GM21381 (cell line): ENCODE results near the gene ADGRD1.
"Not testable (repeated sequence)": the region's sequence is repeated elsewhere in the genome, so short reads cannot be mapped to it uniquely, and the experiment has no call there.

Experiments
- ATAC-seq: cut with Tn5 transposase; IDR thresholded peaks from one replicate; pipeline ENCODE4 v1.9.1; 2021; ENCODE audit warnings: mild to moderate bottlenecking, moderate library complexity; ENCODE audit not compliant: unreplicated experiment

Gene ADGRD1

DNA sequence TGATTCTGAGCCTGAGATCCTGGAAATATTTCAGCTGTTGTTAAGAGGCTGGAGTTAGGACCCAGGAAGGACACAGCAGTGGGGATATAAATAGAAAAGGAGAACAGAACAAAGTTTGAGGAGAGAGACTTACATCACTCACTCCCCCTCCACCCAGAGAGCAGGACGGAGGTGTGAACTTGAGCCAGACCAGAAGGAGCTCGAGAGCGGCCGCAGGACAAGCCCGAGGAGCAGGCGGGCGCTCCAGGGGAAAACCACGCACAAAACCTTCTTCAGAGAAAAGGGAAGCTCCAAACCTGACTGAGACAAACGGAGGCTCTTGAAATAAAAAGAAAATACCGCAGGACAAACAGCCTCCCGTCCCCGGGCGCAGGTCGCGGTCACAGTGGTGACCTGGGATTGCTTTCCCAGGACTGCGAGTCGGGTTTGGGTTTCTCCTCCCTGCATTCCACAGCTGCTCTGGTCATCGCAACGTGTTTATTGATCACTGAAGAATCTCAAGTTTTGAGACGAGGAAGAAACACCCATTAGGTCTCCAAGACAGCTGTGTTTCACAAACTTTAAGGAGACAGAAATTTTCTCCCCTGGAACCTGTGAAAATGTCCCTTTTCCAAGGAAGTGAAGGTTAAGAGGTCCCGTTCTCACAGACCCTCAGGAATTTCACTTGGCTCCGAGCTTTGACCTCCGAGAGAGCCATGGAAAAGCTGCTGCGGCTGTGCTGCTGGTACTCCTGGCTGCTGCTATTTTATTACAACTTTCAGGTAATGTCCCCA lies at the start of gene ADGRD1:
Gene ADGRD1, plus strand, starts transcription at position 137 of the 773 bp plus-strand sequence. Its CDS starts 559 bp downstream, at position 696.
- no peak for ATAC-seq

DNA sequence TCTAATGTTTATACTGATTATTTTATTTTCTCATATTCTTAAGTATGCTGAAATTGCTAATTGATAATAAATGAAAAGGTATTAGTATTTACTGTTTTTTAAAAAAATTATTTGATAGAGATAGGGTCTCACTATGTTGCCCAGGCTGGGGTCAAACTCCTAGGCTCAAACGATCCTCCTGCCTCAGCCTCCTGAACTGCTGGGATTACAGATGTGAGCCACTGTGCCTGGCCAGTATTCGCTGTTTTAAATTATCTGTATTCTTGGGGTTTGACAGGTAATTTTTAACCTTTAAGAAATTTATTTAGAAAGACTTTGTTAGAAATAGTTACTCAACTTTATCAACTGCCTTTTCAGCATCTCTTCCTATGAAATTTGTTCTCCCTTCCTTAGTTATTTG lies 49.6 kb upstream of the ADGRD1 start:
- no peak for ATAC-seq

DNA sequence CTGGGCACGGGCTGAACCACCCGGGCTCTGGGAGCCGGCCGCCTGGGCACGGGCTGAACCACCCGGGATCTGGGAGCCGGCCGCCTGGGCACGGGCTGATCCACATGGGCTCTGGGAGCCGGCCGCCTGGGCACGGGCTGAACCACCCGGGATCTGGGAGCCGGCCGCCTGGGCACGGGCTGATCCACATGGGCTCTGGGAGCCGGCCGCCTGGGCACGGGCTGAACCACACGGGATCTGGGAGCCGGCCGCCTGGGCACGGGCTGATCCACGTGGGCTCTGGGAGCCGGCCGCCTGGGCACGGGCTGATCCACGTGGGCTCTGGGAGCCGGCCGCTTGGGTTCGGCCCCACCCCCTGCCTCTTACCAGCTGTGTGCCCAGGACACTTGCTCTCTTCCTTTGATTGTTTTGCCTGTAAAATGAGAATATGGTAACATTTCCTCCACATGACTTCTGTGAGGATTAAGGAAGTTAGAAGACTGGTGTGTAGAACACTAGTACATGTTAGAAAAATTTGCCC lies 48.7 kb upstream of the ADGRD1 start:
- ATAC-seq, result not testable (repeated sequence)

DNA sequence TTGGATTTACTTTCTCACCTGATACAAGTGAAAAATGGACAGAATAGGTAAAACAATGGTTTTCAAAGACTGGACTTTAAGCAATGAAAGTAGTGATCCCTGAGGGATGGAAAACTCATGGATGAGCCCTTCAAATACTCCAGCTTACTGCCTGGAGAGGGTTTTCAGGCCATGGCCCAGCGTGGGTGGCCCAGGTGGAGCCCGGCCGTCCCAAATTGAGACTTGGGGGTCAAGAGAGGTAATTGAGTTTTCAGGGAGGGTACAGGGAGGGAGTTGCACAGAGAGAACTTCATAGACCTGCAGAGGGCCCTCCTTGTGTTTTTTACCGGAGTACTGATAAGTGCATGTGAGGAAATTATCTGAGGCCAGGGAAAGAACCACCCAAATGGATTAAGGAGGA lies 44.6 kb upstream of the ADGRD1 start:
- ATAC-seq, result no peak

DNA sequence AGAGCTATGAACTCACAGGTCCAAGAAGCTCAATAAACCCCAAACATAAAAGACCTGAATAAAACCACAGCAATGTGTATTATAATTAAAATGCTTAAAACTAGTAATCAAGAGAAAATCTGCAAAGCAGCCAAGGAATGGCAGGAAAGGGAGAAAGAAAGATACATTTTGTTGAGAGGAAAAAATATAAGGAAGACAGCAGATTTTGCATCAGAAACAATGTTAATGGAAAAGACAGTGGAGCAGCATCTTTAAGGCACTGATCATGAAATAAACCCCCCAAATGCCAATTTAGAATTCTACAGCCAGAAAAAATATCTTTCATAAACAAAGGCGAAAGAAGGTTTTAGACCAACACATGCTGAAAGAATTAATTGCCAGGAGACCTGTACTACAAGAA lies 42.5 kb upstream of the ADGRD1 start:
- no peak for ATAC-seq

DNA sequence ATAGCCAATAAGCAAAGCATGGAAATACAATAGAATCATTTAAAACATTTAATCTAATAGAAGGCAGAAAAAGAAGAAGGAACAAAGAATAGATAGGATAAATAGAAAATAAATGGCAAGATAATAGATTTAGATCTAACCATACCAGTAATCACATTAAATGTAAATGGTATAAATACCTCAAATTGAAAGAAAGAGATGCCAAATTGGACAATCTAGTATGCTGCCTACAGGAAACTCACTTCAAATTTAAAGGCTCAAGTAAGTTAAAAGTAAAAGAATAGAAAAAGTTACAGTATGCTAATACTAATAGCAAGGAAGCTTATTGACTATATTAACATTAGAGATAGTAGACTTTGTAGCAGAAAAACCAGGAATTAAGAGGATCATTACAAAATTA lies 41.8 kb upstream of the ADGRD1 start:
- ATAC-seq, result no peak

DNA sequence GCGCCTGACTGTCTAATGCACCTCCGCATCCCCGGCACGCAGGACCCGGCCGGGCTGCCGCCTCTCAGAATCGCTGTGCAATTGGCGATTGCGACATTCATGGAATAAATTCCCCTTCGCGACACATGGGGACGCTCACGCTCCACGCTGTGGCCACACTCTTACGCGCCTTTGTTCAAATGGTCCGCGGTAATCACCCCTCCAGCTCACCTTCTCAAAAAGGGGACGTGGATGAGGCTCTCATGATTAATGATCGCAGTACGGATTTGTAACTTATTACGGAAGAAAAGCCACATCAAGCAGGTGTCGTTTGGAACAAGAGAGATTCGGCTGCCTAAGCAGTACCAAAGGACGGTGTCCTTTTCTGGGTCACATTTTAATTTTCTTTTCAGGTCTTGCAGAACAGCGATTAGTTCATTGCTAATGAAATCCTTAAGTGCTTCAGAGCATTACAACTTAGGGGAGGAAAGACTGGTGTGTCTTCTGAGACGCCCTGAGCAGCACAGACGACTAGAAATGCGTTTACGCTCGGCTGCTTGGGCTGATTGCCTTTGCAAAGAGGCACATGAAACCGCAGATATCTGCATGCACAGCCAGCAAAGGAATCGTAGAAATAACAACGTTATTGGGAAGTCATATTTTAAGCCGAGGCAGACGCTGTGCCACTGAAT lies 37.3 kb upstream of the ADGRD1 start:
- ATAC-seq, result no peak

DNA sequence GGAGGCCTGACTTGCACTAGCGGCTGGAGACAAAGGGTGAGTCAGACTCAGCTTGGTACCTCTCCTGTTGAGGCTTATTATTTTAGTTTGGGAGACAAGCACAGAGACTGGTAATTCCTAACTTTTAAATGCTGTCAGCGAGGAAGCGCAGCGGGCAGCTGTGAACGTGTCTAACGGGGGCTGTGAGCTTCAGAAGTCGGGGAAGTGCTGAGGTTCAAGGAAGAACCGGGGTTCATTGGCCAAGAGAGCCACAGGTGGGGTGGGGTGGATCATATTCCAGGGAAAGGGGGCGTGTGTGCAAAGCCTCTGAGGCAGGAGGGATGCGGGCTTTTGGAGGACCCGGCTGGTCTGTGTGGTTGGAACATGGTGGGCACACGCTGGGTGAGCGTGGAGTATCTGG lies 36.1 kb upstream of the ADGRD1 start:
- no peak for ATAC-seq

DNA sequence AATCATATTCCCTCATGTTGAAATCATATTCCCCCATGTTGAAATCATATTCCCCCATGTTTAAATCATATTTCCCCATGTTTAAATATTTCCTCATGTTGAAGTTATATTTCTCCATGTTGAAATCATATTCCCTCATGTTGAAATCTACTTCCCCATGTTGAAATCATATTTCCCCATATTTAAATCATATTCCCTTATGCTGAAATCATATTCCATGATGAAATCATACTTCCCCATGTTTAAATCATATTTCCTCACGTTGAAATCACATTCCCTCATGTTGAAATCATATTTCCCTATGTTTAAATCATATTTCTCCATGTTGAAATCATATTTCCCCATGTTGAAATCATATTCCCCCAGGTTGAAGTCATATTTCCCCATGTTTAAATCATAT lies 34.6 kb upstream of the ADGRD1 start:
- no peak for ATAC-seq

DNA sequence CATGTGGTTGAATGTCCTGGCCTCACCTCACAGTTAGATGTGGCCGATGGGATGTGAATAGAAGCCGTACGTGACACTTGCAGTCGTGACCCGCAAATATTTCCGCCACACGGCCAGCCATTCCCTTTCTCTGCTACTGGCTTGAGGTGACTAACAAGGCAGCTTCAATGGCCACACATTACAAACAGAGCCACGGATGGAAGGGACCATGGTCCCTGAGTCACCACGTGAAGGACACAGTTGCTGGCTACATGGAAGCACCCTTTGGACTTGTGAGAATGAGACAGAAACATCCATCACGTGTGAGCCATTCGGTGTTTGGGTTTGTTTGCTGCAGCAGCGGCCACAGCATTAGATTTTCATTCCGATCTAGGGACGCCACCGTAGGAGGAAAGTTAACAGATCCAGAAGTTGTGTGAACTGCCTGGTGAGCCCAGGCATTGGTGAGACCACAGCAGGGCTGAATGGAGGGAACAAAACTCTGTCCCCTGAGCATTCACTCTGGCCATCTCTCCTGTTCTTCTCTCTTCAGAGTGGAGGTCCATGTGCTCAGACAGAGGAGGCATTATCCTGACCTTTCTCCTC lies 33.5 kb upstream of the ADGRD1 start:
- ATAC-seq, result no peak

DNA sequence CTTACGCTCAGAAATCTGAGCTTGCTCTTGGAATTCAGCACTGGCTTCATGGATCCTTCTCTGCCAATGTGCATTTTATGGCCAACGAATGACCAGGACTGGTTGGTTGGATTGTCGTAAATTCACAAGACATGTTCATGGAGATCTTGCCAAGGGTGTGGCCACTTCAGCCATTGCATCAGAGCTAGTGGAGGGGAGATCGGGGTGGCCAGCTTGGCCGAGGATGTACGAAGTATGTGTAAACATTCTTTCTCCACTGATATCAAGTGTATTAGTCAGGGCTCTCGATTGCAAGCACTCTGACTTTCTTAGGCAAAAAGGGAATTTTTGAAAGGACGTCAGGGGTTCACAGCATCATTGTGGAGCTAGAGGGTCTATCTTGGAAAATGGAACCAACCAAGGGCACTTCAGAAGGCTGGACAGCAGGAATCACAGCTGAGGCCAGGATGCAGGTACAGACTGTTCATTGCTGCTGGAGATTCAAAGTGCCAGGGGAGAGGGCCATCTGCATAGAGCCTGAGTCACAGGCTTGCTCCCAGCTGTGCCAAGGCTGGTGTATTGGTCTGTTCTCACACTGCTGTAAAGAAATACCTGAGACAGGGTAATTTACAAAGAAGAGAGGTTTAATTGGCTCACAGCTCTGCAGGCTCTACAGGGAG lies 32.9 kb upstream of the ADGRD1 start:
- ATAC-seq, result no peak

DNA sequence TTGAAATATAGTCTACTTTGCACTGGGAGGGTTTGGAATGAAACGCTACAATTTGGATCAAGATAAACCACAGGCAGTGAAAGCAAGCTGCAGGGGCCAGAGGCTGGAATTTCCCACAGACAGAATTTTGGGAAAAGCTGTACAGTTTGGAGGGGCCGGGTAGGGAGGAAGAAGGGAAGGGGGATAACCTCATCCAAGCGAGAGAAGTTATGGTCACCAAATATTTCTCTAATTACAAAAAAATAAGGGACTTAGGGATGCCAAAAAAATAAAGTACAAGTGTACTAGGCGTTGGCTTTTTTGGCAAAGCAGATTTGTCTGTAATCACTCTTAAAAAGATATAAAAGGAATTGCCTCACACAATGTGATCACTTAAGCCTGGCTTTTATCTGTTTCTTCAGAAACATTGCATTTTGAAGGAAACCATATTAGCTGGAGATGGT lies 31.2 kb upstream of the ADGRD1 start:
- ATAC-seq, result no peak

DNA sequence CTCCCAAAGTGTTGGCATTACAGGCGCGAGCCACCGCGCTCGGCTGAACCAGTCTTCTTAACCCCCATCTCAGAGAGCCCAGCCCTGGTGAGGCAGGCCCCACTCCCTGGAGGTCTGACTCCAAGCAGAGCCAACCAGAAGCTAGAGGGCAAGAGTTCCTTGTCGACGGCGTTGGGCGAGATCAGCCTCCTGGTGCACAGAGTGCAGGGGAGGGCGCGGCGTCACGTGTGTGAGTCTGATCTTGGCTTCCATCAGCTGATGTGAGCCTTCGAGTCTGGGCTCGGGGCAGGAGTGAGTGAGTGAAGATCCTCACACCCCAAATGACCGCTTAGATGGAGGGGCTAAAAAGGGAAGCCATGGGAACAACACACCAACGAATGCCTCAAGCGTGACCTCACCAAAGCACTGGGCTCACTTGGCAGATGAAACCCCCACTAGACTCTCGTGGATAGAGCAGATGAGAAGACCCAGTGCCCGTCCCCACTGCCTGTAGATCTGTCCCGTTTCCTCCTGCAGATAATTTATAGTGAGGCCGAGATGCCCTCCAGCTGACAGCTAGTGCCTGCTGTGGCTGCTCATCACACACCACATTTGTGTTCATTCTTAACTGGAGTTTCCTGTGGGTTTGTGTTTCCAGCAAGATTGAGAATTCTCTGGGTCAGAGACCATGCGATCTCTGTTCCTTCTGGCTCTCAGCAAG lies 28.6 kb upstream of the ADGRD1 start:
- ATAC-seq, result no peak

DNA sequence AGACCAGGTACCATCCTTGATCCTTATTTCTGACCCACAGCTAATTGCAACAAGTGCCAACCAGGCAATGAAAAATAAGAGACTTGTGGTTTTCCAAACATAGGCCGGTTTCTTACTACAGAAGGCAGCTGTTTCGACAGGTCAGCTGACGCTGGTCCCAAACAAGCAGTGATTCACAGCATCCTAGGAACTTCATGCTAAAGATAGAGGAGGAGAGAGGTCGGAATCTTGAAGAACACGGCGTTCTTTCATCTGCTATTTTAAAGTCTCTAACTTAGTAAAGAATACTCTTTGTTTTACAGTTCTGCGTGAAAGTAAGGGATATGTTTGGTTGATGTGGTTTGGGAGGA lies 28.1 kb upstream of the ADGRD1 start:
- ATAC-seq, result no peak

DNA sequence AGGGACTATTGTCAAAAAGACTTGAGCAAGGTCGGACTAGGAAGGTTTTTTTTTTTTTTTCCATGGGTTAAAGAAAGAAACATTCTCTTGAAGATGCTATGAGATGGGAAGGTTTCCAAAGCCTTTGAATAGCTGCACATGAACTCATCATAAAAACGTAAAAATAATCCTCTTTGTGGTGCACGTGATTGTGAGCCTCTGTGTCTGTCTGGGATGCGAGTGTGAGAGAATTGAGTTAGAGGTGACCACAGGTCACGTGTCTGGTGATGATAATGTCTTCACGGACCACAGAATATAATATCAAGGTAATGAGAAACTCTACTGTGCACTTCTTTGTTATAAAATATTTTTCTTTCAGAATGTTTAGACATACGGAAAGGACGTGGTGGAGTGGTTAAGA lies 24.3 kb upstream of the ADGRD1 start:
- no peak for ATAC-seq

DNA sequence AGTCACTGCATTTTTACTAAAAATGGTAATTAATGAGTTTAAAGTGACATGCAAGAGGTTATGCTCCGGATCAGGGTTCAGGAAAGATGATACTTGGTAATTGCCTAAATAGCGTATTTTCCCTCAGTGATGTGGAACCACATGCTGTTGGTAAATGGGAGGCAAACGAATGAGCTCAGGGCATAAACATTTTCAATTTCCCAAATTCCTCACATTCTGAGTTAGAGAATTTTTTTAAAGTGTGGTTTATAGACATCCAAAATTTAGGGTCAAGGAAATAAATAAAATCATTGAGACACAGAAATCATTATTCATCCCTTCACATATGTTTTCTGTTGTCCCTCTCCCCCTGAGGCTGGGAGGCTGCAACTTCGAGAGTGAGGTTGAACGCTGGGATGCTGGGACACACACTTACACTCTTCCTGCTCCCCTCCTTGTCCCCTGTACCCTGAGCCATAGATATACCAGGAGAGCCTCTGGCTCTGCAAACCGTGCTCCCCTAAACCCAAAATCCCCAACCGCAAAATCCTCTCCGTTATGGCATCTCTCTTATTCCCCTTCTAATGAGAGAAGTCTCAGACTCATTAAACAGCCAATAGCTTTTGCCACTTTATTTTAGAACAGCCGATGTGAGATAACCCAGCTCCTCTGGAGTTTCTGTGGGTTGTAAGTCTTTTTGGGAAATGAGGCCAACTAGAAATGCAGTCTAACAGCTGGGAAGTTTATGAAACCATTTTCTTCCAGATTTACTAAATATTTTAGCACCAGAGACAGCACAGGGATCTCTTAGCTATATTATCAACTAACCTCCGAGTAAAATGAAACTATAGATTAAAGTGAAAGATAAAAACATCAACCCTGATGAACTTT lies 21.4 kb upstream of the ADGRD1 start:
- ATAC-seq, result no peak

DNA sequence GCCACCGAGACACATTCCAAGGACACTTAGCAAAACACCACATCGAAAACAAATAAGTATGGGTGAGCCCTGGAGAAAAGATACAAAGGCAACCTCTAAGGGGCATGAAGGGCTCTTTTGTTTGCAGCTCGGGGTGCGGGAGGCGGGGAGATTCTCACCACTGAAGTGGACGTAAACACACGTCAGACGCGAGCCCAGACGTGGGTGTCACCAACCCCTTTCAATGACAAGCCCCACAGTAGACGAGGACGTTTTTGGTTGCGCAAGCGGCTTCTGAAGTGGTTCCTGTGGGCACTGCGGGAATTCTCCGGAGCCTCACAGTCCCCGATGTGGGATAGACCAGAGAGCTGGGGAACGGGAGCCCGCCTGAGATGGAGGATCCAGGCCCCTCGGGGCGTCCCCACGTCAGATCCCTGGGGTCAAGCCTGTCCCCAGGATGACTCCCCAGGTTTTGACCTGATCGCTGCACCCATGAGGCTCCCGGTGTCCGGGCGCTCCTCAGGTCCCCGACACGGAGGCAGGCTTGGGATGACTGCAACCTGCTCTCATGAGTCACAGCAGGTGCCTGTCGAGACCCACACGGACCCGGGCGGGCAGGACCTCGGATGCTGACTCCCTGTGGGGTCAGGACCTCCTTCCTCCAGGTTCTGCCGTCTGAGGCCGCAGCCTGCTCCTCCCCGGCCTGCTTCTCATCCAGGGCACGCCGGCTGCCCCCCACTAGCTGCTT lies 20.3 kb upstream of the ADGRD1 start:
- ATAC-seq, result no peak

DNA sequence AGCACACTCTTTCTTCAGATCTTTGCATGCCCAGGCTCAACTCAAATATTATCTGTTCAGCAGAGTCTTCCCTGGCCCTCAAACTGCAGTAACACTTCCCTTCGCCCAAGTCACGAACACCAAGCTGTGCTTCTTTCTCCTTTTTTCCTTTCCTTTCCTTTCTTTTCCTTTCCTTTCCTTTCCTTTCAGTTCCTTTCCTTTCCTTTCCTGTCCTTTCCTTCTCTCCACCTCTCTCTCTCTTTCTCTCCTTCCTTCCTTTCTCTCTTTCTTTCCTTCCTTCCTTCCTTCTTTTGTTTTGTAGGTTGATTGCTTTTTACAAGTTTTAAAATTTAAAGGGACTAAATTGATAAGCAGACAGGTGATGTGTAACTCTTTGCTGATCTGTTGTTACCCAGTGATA lies 19.0 kb upstream of the ADGRD1 start:
- ATAC-seq, result no peak

DNA sequence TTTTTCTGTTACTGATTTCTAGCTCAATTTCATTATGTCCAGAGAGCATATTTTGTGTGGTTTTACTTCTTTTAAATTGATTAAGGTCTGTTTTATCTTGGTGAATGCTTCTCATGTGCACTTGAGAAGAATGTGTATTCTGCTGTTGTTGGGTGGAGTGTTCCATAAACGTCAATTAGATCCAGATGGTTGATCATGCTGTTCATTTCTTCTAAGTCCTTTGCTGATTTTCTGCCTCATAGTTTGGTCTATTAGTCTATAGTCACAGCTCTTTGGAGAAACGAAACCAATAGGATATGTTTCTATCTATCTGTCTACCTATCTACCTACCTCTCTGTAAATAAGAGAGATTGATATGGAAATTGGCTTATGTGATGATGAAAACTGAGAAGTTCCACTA lies 17.1 kb upstream of the ADGRD1 start:
- ATAC-seq, result no peak
